Measurements from ENCODE around the gene RCHY1. TPM values are rescaled to one million over a fixed set of nuclear protein-coding genes. Genes with fewer than 3 reads are reported as not detected.
A peak's percentile ranks its signal among the peaks of the same experiment; 100 is the strongest.

RCHY1 gene
- total RNA-seq, 1 experiment from 2014 or later, result 33.4 TPM

DNA sequence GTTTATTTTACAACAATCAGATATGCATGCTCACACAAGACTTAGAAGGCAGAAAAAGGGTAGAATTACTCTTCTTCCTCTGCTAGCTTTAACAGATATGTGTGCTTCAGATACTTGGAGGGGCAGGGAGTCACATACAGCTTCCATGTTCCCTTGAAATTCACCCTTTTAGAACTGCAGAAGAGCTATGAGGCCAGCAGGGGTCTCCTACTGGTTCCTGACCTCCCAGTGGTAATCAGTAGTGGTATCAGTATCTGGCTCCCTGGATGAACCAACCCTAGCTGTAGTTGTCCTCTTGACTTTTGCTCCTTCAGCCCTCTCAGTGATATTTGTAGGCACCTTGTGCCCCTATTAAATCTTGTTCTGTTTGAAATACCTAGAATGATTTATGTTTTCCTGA is 81.5 kb downstream of the RCHY1 start:
- DNase-seq (ENCODE audit: low read depth, low spot score) (peak; percentile 21), ATAC-seq (peak; percentile 93)
- H3K9me3 ChIP-seq (ENCODE audit: control insufficient read depth in 1 of 2, insufficient read depth in 1 of 2, low read depth in 1 of 2, low read length in 2 of 2), result no peaks in the 10 kb centered on the region
- no peak overlapping the region for H2AFZ ChIP-seq (ENCODE audit: low read depth, low read length, poor library complexity, severe bottlenecking)
- CTCF ChIA-PET, result interaction anchor here (1.0 to 1.4 kb wide), 2 partner anchors 37 to 415 kb away, joined by 3 to 4 read pairs; no protein-coding TSS in a partner anchor
- no peak overlapping the region for H3K27ac ChIP-seq (ENCODE audit: low read depth, low read length)
- no peaks in the 10 kb centered on the region for H3K9me2 ChIP-seq (ENCODE audit: insufficient read depth)
- H4K20me1 ChIP-seq (ENCODE audit: insufficient read depth), result no peaks in the 10 kb centered on the region
- H3K27me3 ChIP-seq (ENCODE audit: insufficient read depth, low read length), result no peaks in the 10 kb centered on the region
- POLR2A ChIA-PET, result no interaction called here
- H3K36me3 ChIP-seq (ENCODE audit: control insufficient read depth in 1 of 2, insufficient read depth in 2 of 2, low read length in 2 of 2), result no peaks in the 10 kb centered on the region
- no peak overlapping the region for H3K4me2 ChIP-seq (ENCODE audit: low read length)
- no peaks in the 10 kb centered on the region for H3K79me2 ChIP-seq (ENCODE audit: insufficient read depth, low read length)
- TF ChIP-seq RAD21 (IDR thresholded peaks at IDR 0.05; ENCODE audit: low read depth) (peak; percentile 30; the same call in 1 of the 2 replicates), JUND (IDR thresholded peaks at IDR 0.05) (no peak), ELF1 (IDR thresholded peaks at IDR 0.05; ENCODE audit: borderline replicate concordance, low read depth) (no peak), ZBTB33 (IDR thresholded peaks at IDR 0.05; ENCODE audit: extremely low read depth, insufficient replicate concordance, low read length) (no peak), ZNF274 (IDR thresholded peaks at IDR 0.05; ENCODE audit: low read depth, low read length) (no peak), CEBPB (IDR thresholded peaks at IDR 0.05; ENCODE audit: low read depth) (no peak), SRF (IDR thresholded peaks at IDR 0.05; ENCODE audit: low read depth) (no peak), ATF3 (IDR thresholded peaks at IDR 0.05) (no peak), POLR2AphosphoS5 (IDR thresholded peaks at IDR 0.05; ENCODE audit: low read depth, low read length) (no peak), POLR2A (IDR thresholded peaks at IDR 0.05; ENCODE audit: borderline replicate concordance, extremely low read depth, insufficient read depth, insufficient read length) (no peak), EZH2 (IDR thresholded peaks at IDR 0.05) (no peak), FOSL1 (IDR thresholded peaks at IDR 0.05; ENCODE audit: low read depth) (no peak), CBX3 (IDR thresholded peaks at IDR 0.05; ENCODE audit: low read depth) (no peak), YY1 (IDR thresholded peaks at IDR 0.05; ENCODE audit: extremely low read depth, insufficient replicate concordance, low read depth, low read length) (no peak)
- TF ChIP-seq, protein P1, sequence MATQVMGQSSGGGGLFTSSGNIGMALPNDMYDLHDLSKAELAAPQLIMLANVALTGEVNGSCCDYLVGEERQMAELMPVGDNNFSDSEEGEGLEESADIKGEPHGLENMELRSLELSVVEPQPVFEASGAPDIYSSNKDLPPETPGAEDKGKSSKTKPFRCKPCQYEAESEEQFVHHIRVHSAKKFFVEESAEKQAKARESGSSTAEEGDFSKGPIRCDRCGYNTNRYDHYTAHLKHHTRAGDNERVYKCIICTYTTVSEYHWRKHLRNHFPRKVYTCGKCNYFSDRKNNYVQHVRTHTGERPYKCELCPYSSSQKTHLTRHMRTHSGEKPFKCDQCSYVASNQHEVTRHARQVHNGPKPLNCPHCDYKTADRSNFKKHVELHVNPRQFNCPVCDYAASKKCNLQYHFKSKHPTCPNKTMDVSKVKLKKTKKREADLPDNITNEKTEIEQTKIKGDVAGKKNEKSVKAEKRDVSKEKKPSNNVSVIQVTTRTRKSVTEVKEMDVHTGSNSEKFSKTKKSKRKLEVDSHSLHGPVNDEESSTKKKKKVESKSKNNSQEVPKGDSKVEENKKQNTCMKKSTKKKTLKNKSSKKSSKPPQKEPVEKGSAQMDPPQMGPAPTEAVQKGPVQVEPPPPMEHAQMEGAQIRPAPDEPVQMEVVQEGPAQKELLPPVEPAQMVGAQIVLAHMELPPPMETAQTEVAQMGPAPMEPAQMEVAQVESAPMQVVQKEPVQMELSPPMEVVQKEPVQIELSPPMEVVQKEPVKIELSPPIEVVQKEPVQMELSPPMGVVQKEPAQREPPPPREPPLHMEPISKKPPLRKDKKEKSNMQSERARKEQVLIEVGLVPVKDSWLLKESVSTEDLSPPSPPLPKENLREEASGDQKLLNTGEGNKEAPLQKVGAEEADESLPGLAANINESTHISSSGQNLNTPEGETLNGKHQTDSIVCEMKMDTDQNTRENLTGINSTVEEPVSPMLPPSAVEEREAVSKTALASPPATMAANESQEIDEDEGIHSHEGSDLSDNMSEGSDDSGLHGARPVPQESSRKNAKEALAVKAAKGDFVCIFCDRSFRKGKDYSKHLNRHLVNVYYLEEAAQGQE (IDR thresholded peaks at IDR 0.05; ENCODE audit: low read depth), result no peak
- TF ChIP-seq, protein P2, sequence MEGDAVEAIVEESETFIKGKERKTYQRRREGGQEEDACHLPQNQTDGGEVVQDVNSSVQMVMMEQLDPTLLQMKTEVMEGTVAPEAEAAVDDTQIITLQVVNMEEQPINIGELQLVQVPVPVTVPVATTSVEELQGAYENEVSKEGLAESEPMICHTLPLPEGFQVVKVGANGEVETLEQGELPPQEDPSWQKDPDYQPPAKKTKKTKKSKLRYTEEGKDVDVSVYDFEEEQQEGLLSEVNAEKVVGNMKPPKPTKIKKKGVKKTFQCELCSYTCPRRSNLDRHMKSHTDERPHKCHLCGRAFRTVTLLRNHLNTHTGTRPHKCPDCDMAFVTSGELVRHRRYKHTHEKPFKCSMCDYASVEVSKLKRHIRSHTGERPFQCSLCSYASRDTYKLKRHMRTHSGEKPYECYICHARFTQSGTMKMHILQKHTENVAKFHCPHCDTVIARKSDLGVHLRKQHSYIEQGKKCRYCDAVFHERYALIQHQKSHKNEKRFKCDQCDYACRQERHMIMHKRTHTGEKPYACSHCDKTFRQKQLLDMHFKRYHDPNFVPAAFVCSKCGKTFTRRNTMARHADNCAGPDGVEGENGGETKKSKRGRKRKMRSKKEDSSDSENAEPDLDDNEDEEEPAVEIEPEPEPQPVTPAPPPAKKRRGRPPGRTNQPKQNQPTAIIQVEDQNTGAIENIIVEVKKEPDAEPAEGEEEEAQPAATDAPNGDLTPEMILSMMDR (IDR thresholded peaks at IDR 0.05 in 2 of 3, conservative IDR thresholded peaks at IDR 0.05 in 1 of 3; ENCODE audit: borderline replicate concordance in 1 of 3, insufficient read depth in 1 of 3, low read depth in 2 of 3, low read length in 2 of 3), result peak; percentile 16 to 64 (median 57); a peak in 4 of 6 replicates
- BruUV-seq (replicated peaks), result no TSS peak
- intact Hi-C loops (cut with micrococcal nuclease), result no loop called here
- no peaks in the 10 kb centered on the region for H3K4me1 ChIP-seq (ENCODE audit: control insufficient read depth in 1 of 2, insufficient read depth in 2 of 2, low read length in 2 of 2)
- H3K9ac ChIP-seq (ENCODE audit: low read length), result no peak overlapping the region
- H3K4me3 ChIP-seq (replicated peaks in 1 of 2; ENCODE audit: low read depth in 1 of 2, low read length in 2 of 2), result no peak overlapping the region
- RAD21 ChIA-PET (ENCODE audit: low non-redundant PET in 1 of 2, low total read pairs in 2 of 2, uncharacterized antibody in 2 of 2, unreplicated experiment in 2 of 2), result no interaction called here

All from HCT116 (cell line).